Ammon's horn (tissue), 1 donor: ENCODE data around the gene SOCS3.

Experiments
- DNase-seq: peaks from one replicate; pipeline ENCODE4 v3.0.0-alpha.2; 2016; ENCODE audit warnings: low spot score

The SOCS3 gene

GRCh38 chr17:78307887-78308638, 51.8 kb downstream of the SOCS3 start:
- DNase-seq = no peak

GRCh38 chr17:78306913-78307312, 53.0 kb downstream of the SOCS3 start:
- DNase-seq = no peak
